ENCODE results near the gene ZNF32. TPM values are rescaled to one million over a fixed set of nuclear protein-coding genes. Genes with fewer than 3 reads are reported as not detected.
"Not testable (repeated sequence)": the region's sequence is repeated elsewhere in the genome, so short reads cannot be mapped to it uniquely, and the experiment has no call there.

ZNF32 gene
- total and polyA plus RNA-seq, 2 of the 4 experiments (the other 2 are of a cell fraction), result 30.1 to 31.2 TPM

DNA sequence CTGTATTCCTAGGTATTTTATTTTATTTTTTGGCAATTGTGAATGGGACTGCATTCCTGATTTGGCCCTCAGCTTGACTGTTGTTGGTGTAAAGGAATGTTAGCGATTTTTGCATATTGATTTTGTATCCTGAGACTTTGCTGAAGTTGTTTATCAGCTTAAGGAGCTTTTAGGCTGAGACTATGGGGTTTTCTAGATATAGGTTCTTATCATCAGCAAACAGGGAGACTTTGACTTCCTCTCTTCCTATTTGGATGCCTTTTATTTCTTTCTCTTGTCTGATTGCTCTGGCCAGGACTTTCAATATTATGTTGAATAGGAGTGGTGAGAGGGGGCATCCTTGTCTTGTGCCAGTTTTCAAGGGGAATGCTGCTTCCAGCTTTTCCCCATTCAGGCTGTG is 12.9 kb downstream of the ZNF32 start:
- DNase-seq; H2BK5ac ChIP-seq (ENCODE audit: low read depth, low read length, poor library complexity, severe bottlenecking); intact Hi-C loops (cut with micrococcal nuclease); H3K4me1 ChIP-seq (ENCODE audit: control insufficient read depth, insufficient read depth, low read length); H4K8ac ChIP-seq (ENCODE audit: low read depth in 2 of 2, low read length in 2 of 2); dilution Hi-C loops (cut with HindIII; ENCODE audit: low sequenced_read_pairs, unreplicated experiment); H3K27me3 ChIP-seq (ENCODE audit: control insufficient read depth, insufficient read depth, low read length); H2AFZ ChIP-seq (replicated peaks; ENCODE audit: low read length, poor library complexity); H4K20me1 ChIP-seq (ENCODE audit: insufficient read depth, low read length); H3K9me1 ChIP-seq (ENCODE audit: insufficient read depth, low read length); H3K9ac ChIP-seq (ENCODE audit: low read depth, low read length); ATAC-seq (ENCODE audit: low read depth); CTCF ChIA-PET; H3K79me1 ChIP-seq (ENCODE audit: low read depth in 1 of 2, low read length in 2 of 2); H4K91ac ChIP-seq (ENCODE audit: insufficient read depth, low read depth, low read length); H2BK20ac ChIP-seq (ENCODE audit: low read depth, low read length); H3K4me3 ChIP-seq (ENCODE audit: insufficient read depth, low read depth, low read length); POLR2A ChIA-PET (ENCODE audit: unreplicated experiment); H2BK120ac ChIP-seq (ENCODE audit: low read depth, low read length); H3K23ac ChIP-seq (ENCODE audit: low read depth, low read length); H3K27ac ChIP-seq (ENCODE audit: insufficient read depth, low read length); H3K18ac ChIP-seq (ENCODE audit: low read depth, low read length); BruUV-seq (replicated peaks); H3K4me2 ChIP-seq (ENCODE audit: low read depth, low read length); H3K4ac ChIP-seq (ENCODE audit: low read depth, low read length); in situ Hi-C loops (cut with MboI; ENCODE audit: low sequenced_read_pairs); H3K36me3 ChIP-seq (ENCODE audit: control insufficient read depth, insufficient read depth, low read length); H3K14ac ChIP-seq (replicated peaks; ENCODE audit: low read depth, low read length); H2AK5ac ChIP-seq (ENCODE audit: low read depth, low read length); H2AK9ac ChIP-seq (replicated peaks; ENCODE audit: low read depth, low read length, poor library complexity); H3K56ac ChIP-seq (ENCODE audit: extremely low read depth, insufficient read depth, low read length); H4K5ac ChIP-seq (ENCODE audit: low read depth, low read length); H2BK15ac ChIP-seq (ENCODE audit: low read depth, low read length); H3K9me3 ChIP-seq (ENCODE audit: control insufficient read depth, insufficient read depth, low read length): not testable (repeated sequence)
- WGBS, 2 experiments (ENCODE audit: extremely low coverage in 2 of 2, insufficient read length in 1 of 2), result no CpG with 5 or more reads among the region's 1 CpG
